ENCODE measurements around the gene FTO. TPM values are rescaled to one million over a fixed set of nuclear protein-coding genes. Genes with fewer than 3 reads are reported as not detected.

The FTO gene
- 35.0 TPM for total RNA-seq (2013)
- polyA plus RNA-seq: 10 to 100 TPM; 16.8 to 51.0 (median 37.7) TPM
- 14.3 and 26.2 TPM in 2 replicates for polyA minus RNA-seq
- 3.5 to 31.4 (median 19.5) reads per million in 11 experiments for total RNA-seq

GRCh38 chr16:53703590-53704444, at the start of gene FTO, which contains the start of gene RPGRIP1L:
TSS of gene FTO (plus strand) at chr16:53704156.
TSS of gene RPGRIP1L (minus strand) at chr16:53703859. CDS start at chr16:53700723, 3,136 bp downstream.
- Histone ChIP-seq H3K4me2 (replicated peaks; ENCODE audit: extremely low read depth, low read length, poor library complexity, severe bottlenecking) (peak within 1 kb of the TSS; percentile 72), H3K27me3 (ENCODE audit: control insufficient read depth in 2 of 2, insufficient read depth in 2 of 2, low read length in 2 of 2) (no peaks in the 10 kb centered on the region), H3K9ac (ENCODE audit: insufficient read depth, low read length, poor library complexity, severe bottlenecking) (peak within 1 kb of the TSS; percentile 65), H2AFZ (ENCODE audit: insufficient read depth, low read depth, low read length, poor library complexity, severe bottlenecking) (peak within 1 kb of the TSS; percentile 94), H3K36me3 (replicated peaks in 1 of 2; ENCODE audit: control insufficient read depth in 1 of 2, insufficient read depth in 2 of 2, low read length in 2 of 2) (no peaks in the 10 kb centered on the region), H3K79me2 (ENCODE audit: insufficient read depth, low read length) (peaks cover 38% of the 10 kb centered on the region), H3K9me3 (replicated peaks in 1 of 2; ENCODE audit: control insufficient read depth in 1 of 2, insufficient read depth in 1 of 2, low read length in 2 of 2) (no peaks in the 10 kb centered on the region), H3K27ac (ENCODE audit: low read depth in 1 of 2, low read length in 2 of 2) (peak within 1 kb of the TSS; percentile 13 to 73), H4K20me1 (ENCODE audit: insufficient read depth, low read length) (no peaks in the 10 kb centered on the region), H3K4me1 (ENCODE audit: control insufficient read depth in 1 of 2, insufficient read depth in 2 of 2, low read length in 2 of 2) (peaks cover 15 to 18% of the 10 kb centered on the region in 2 donors), H3K4me3 (replicated peaks in 1 of 3; ENCODE audit: low read depth in 2 of 3, low read length in 3 of 3) (peak within 1 kb of the TSS; percentile 77 to 84 (median 78))
- peaks cover 2 to 3% of the 10 kb centered on the region in 2 donors for H3K36me3 Mint-ChIP-seq
- H3K9me3 Mint-ChIP-seq: peaks cover 0 to 2% (median 0%) of the 10 kb centered on the region in 7 donors
- H3K4me1 Mint-ChIP-seq: peaks cover 31% of the 10 kb centered on the region
- peak; percentile 98 to 99 (median 98) for DNase-seq
- intact Hi-C loops (cut with micrococcal nuclease): loop anchor here in 1 of 2 donors (10.0 kb wide), 1 partner anchor 1231 kb away; the partner anchor contains the start of gene IRX5
- H3K27me3 Mint-ChIP-seq (ENCODE audit: low read depth in 3 of 3): peaks cover 0 to 3% (median 0%) of the 10 kb centered on the region in 3 donors
- TF ChIP-seq CTCF (IDR thresholded peaks at IDR 0.05): no peak
- H3K27ac Mint-ChIP-seq: peak within 1 kb of the TSS; percentile 83 to 97 (median 93)
- under 1% methylated on average over 47 of the region's 57 CpGs for WGBS (ENCODE audit: insufficient coverage)
- peak within 1 kb of the TSS; percentile 98 to 99 for H3K4me3 Mint-ChIP-seq

GRCh38 chr16:53654946-53655345, 49.0 kb upstream of the FTO start:
- Histone ChIP-seq H3K9me3 (replicated peaks in 1 of 2; ENCODE audit: control insufficient read depth in 1 of 2, insufficient read depth in 1 of 2, low read length in 2 of 2) (no peaks in the 10 kb centered on the region), H3K27me3 (ENCODE audit: control insufficient read depth in 2 of 2, insufficient read depth in 2 of 2, low read length in 2 of 2) (no peaks in the 10 kb centered on the region), H3K79me2 (ENCODE audit: insufficient read depth, low read length) (no peaks in the 10 kb centered on the region), H2AFZ (ENCODE audit: insufficient read depth, low read depth, low read length, poor library complexity, severe bottlenecking) (no peak overlapping the region), H3K4me1 (ENCODE audit: control insufficient read depth in 1 of 2, insufficient read depth in 2 of 2, low read length in 2 of 2) (no peaks in the 10 kb centered on the region), H3K4me3 (replicated peaks in 1 of 3; ENCODE audit: low read depth in 2 of 3, low read length in 3 of 3) (no peak overlapping the region), H3K36me3 (replicated peaks in 1 of 2; ENCODE audit: control insufficient read depth in 1 of 2, insufficient read depth in 2 of 2, low read length in 2 of 2) (no peaks in the 10 kb centered on the region), H3K27ac (ENCODE audit: low read depth in 1 of 2, low read length in 2 of 2) (no peak overlapping the region), H3K9ac (ENCODE audit: insufficient read depth, low read length, poor library complexity, severe bottlenecking) (no peak overlapping the region), H3K4me2 (replicated peaks; ENCODE audit: extremely low read depth, low read length, poor library complexity, severe bottlenecking) (no peak overlapping the region), H4K20me1 (ENCODE audit: insufficient read depth, low read length) (no peaks in the 10 kb centered on the region)
- H3K27me3 Mint-ChIP-seq (ENCODE audit: low read depth in 3 of 3): peaks cover 0 to 1% (median 0%) of the 10 kb centered on the region in 3 donors
- H3K36me3 Mint-ChIP-seq: no peaks in the 10 kb centered on the region
- no CpG with 5 or more reads among the region's 2 CpGs for WGBS (ENCODE audit: insufficient coverage)
- H3K4me1 Mint-ChIP-seq: no peaks in the 10 kb centered on the region
- no peak for TF ChIP-seq CTCF (IDR thresholded peaks at IDR 0.05)
- DNase-seq: no peak
- no peak overlapping the region for H3K4me3 Mint-ChIP-seq
- intact Hi-C loops (cut with micrococcal nuclease): no loop called here
- H3K27ac Mint-ChIP-seq: no peak overlapping the region
- H3K9me3 Mint-ChIP-seq: no peaks in the 10 kb centered on the region

Measured in CD14-positive monocyte (primary cell).